Activated naive CD8-positive, alpha-beta T cell treated with anti-CD3 and anti-CD28 coated beads, Interleukin-2, amount 10 ng/mL, durations not matched to agents 7 days and 5 days (primary cell): ENCODE data around the gene CAMK4. TPM values are rescaled to one million over a fixed set of nuclear protein-coding genes. Genes with fewer than 3 reads are reported as not detected.

Source experiments
- ATAC-seq: fragments of 150-1000 bp; cut with Tn5 transposase; one replicate; pipeline ENCODE4 v1.10.0; 2021; ENCODE audit warnings: low read depth, moderate library complexity
- POLR2A ChIA-PET: fragments of 350-600 bp; sonication (Branson Sonifier 250); formaldehyde crosslinking; loops from one replicate; lab custom pipeline; 2021; ENCODE audit warnings: antibody characterized with exemption; lab: Charles Lee
- DNase-seq: peaks from one replicate; pipeline ENCODE4 v3.0.0; 2021
- H3K27ac Mint-ChIP-seq: one replicate; pipeline ENCODE4 v1.8.0; 2022; ENCODE audit warnings: mild to moderate bottlenecking, mixed read lengths
- H3K27me3 Mint-ChIP-seq: one replicate; pipeline ENCODE4 v1.8.0; 2022; ENCODE audit warnings: mild to moderate bottlenecking, moderate library complexity, mixed read lengths
- H3K36me3 Mint-ChIP-seq: one replicate; pipeline ENCODE4 v1.8.0; 2021; ENCODE audit warnings: mild to moderate bottlenecking, mixed read lengths
- H3K4me1 Mint-ChIP-seq: one replicate; pipeline ENCODE4 v1.8.0; 2021; ENCODE audit warnings: mixed read lengths
- H3K4me3 Mint-ChIP-seq: one replicate; pipeline ENCODE4 v1.8.0; 2022; ENCODE audit warnings: mild to moderate bottlenecking, moderate library complexity, mixed read lengths
- H3K9me3 Mint-ChIP-seq: one replicate; pipeline ENCODE4 v1.8.0; 2021; ENCODE audit warnings: mixed read lengths
- total RNA-seq, 2 experiments: library from RNA; stranded (reverse); gene quantifications; one replicate each; pipeline ENCODE4 v1.2.3, GENCODE V29; 2021

Gene CAMK4
- total RNA-seq, 2 experiments from 2014 or later, result 132 to 154 TPM

DNA sequence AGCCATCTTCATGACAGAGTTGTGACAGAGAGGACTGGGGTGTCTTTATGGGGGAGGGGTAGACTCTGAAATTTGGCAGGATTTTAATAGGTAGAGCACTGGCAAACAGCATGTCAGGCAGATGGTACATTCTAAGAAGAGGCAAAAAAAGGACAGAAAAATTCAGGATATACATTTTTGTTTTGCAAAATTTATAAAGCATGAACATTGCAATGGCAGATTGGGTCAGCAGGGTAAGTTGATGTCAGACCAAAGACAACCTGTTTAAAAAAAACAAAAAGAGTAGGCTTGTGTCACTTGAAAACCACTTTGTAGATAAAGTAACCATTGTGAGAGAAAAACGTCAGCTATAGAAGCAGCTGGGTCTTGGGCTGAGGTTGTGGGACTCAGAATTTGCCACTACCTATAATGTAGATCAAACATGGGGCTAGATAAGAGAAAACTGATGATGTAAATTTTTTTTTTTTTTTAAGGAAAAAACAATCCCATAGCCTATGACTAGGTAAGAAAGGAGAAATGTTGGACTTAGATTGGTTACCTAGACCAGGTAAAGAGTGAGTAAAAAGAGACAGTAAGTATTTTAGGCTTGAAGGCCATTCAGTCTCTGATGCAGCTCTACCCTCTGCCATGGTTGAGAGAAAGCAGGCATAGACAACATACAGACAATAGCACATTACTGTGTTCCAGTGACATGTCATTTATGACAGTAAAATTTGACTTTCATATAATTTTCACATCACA is 8.3 kb downstream of the CAMK4 start:
- POLR2A ChIA-PET, result interaction anchor here (1.1 to 7.1 kb wide), 3 partner anchors 8 to 47 kb away, joined by 3 to 77 read pairs (median 3); partner anchors contain the start of gene CAMK4
- ATAC-seq (peak; percentile 40), DNase-seq (no peak)

GRCh38 chr5:111233052-111233374 is 8.8 kb downstream of the CAMK4 start:
- H3K4me1 Mint-ChIP-seq, result peaks cover 84% of the 10 kb centered on the region
- POLR2A ChIA-PET, result interaction anchor here (1.1 to 7.1 kb wide), 3 partner anchors 8 to 46 kb away, joined by 3 to 77 read pairs (median 3); partner anchors contain the start of gene CAMK4
- peak overlapping the region; percentile 84 for H3K4me3 Mint-ChIP-seq
- ATAC-seq, result no peak
- DNase-seq, result no peak
- H3K9me3 Mint-ChIP-seq, result no peaks in the 10 kb centered on the region
- H3K36me3 Mint-ChIP-seq, result peaks cover 2% of the 10 kb centered on the region
- no peaks in the 10 kb centered on the region for H3K27me3 Mint-ChIP-seq
- peak overlapping the region; percentile 87 for H3K27ac Mint-ChIP-seq

More for the DNA sequence above, 8.3 kb downstream of the CAMK4 start:
- H3K27ac Mint-ChIP-seq, result peak overlapping the region; percentile 87
- H3K9me3 Mint-ChIP-seq, result no peaks in the 10 kb centered on the region
- H3K36me3 Mint-ChIP-seq, result peaks cover 3% of the 10 kb centered on the region
- H3K4me3 Mint-ChIP-seq, result peak overlapping the region; percentile 84
- H3K27me3 Mint-ChIP-seq, result no peaks in the 10 kb centered on the region
- H3K4me1 Mint-ChIP-seq, result peaks cover 84% of the 10 kb centered on the region

DNA sequence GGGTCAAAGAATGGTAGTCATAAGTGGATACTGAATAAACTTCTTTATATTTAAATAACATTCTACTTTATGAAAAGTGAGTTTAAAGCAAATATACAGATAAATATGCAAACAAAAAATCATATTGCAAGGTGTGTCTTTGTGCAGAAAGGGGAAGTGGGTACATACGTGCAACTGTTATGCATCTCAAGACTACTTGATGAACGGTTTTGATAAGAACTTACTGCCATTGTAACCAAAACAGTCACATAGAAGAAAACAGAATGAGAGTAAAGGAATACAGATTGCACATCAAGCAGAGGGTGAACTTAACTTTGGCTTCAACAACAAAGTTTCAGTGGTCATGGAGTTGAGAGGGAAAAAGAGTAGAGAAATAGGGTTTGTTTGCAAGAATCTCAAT is 9.9 kb downstream of the CAMK4 start:
- Mint-ChIP-seq H3K4me3 (peak overlapping the region; percentile 83), H3K27ac (peak overlapping the region; percentile 97), H3K27me3 (no peaks in the 10 kb centered on the region), H3K4me1 (peaks cover 85% of the 10 kb centered on the region), H3K9me3 (no peaks in the 10 kb centered on the region), H3K36me3 (peaks cover 2% of the 10 kb centered on the region)
- DNase-seq (no peak), ATAC-seq (peak; percentile 10)
- POLR2A ChIA-PET, result interaction anchor here (7.1 kb wide), 1 partner anchor 9 kb away, joined by 77 read pairs; the partner anchor contains the start of gene CAMK4

- DNase-seq (no peak), ATAC-seq (no peak)
- no peaks in the 10 kb centered on the region for H3K27me3 Mint-ChIP-seq
- H3K4me3 Mint-ChIP-seq, result peak overlapping the region; percentile 83
- H3K4me1 Mint-ChIP-seq, result peaks cover 79% of the 10 kb centered on the region
- peaks cover 4% of the 10 kb centered on the region for H3K36me3 Mint-ChIP-seq
- no peaks in the 10 kb centered on the region for H3K9me3 Mint-ChIP-seq
- peak overlapping the region; percentile 97 for H3K27ac Mint-ChIP-seq
- POLR2A ChIA-PET, result interaction anchor here (1.1 to 7.1 kb wide), 4 partner anchors 11 to 18 kb away, joined by 3 to 77 read pairs (median 10); partner anchors contain the start of gene CAMK4
Observed at GRCh38 chr5:111235635-111236034, 11.5 kb downstream of the CAMK4 start.

DNA sequence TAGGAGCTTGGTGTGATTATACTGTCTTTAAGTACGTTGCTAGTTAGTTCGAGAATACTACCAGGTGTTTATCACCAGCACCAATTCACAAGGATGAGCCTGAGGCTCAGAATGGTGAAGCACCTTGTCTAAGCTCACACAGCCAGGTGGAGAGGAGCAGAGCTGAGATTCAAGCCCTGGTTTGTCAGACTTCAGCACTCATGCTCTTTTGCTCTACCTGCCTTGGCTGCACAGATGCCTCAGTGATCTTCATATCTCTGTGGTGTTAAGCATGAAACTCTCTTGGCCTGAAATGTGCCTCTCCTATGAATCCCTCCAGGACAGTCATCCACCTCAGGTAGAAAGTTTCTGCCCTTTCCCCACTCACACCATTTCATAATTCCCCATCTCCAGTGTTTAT is 12.2 kb downstream of the CAMK4 start:
- no peak for ATAC-seq
- Mint-ChIP-seq H3K4me1 (peaks cover 76% of the 10 kb centered on the region), H3K9me3 (no peaks in the 10 kb centered on the region), H3K27ac (peak overlapping the region; percentile 97), H3K27me3 (no peaks in the 10 kb centered on the region), H3K4me3 (peak overlapping the region; percentile 83), H3K36me3 (peaks cover 4% of the 10 kb centered on the region)
- no peak for DNase-seq
- POLR2A ChIA-PET, result interaction anchor here (1.2 to 7.1 kb wide), 5 partner anchors 9 to 17 kb away, joined by 3 to 77 read pairs (median 8); partner anchors contain the start of gene CAMK4

DNA sequence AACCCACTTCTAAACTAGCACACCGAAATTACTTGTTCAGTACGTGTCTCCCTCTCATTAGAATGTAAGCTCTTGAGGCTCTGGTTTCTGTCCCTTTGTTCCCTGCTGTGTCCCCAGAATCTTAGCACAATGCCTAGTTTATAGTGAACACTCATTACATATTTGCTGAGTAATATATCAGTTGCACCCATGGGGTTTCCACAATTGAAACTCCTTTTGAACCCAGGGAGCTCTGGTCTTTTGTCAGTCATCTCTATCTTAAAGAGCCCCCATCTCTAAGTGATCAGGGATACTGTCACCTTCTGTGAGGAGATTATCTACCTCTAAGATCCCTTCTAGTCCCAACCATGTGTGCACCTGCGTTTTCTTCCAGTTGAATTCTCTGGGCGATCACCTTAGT is 12.8 kb downstream of the CAMK4 start:
- DNase-seq (no peak), ATAC-seq (peak; percentile 10)
- H3K4me1 Mint-ChIP-seq, result peaks cover 77% of the 10 kb centered on the region
- H3K36me3 Mint-ChIP-seq, result peaks cover 8% of the 10 kb centered on the region
- H3K27me3 Mint-ChIP-seq, result no peaks in the 10 kb centered on the region
- POLR2A ChIA-PET, result interaction anchor here (0.7 to 7.1 kb wide), 6 partner anchors 8 to 17 kb away, joined by 3 to 77 read pairs (median 6); partner anchors contain the start of gene CAMK4
- H3K9me3 Mint-ChIP-seq, result no peaks in the 10 kb centered on the region
- H3K4me3 Mint-ChIP-seq, result peak overlapping the region; percentile 83
- H3K27ac Mint-ChIP-seq, result peak overlapping the region; percentile 97

- Mint-ChIP-seq H3K27ac (peak overlapping the region; percentile 97), H3K27me3 (no peaks in the 10 kb centered on the region), H3K4me3 (peak overlapping the region; percentile 83), H3K36me3 (peaks cover 11% of the 10 kb centered on the region), H3K4me1 (peaks cover 77% of the 10 kb centered on the region), H3K9me3 (no peaks in the 10 kb centered on the region)
- ATAC-seq, result peak; percentile 10
- POLR2A ChIA-PET, result interaction anchor here (0.7 to 7.1 kb wide), 4 partner anchors 9 to 16 kb away, joined by 3 to 77 read pairs (median 6); partner anchors contain the start of gene CAMK4
- no peak for DNase-seq
Observed at GRCh38 chr5:111237470-111237869, 13.3 kb downstream of the CAMK4 start.

DNA sequence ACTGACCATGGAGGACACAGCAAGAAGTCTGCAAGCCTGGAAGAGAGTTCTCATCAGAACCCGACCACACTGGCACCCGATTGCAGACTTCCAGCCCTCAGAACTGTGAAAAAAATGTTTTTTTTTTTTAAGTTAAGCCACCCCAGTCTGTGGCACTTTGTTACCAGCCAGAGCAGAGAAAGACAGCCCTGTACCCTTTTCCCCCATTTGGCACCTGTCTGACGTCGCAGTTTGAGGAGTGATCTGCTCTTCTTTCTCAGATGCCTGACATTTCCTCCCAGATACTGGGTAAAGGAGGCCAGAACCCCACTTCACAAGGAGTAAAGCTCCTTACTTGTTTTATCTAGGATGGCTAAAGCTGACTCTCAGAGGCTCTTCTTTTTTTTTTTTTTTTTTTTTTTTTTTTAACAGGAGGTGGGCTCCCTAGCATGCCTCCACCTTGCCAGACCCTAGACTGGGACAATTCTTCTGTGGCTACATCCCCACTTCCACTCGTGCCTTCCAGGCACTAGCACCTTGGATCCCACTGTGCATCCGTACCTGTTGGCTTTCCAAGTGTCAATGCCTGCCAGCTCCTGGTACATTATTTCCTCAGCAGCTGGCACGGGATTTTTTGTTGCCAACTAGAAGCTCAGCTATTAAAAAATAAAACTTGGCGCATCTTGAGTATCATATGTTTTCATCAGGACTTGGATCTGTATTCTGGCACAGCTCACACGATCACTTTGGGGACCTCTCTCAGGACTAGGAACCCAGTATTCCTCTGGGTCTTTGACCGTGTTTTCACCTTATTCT is 14.4 kb downstream of the CAMK4 start:
- POLR2A ChIA-PET, result interaction anchor here (0.6 to 7.1 kb wide), 3 partner anchors 9 to 33 kb away, joined by 5 to 77 read pairs (median 6); partner anchors contain the start of gene CAMK4
- Mint-ChIP-seq H3K9me3 (no peaks in the 10 kb centered on the region), H3K27me3 (no peaks in the 10 kb centered on the region), H3K4me1 (peaks cover 79% of the 10 kb centered on the region), H3K36me3 (peaks cover 17% of the 10 kb centered on the region), H3K4me3 (peak overlapping the region; percentile 83), H3K27ac (peak overlapping the region; percentile 97)
- ATAC-seq (no peak), DNase-seq (no peak)

GRCh38 chr5:111241696-111242095 is 17.5 kb downstream of the CAMK4 start:
- Mint-ChIP-seq H3K36me3 (peaks cover 25% of the 10 kb centered on the region), H3K9me3 (no peaks in the 10 kb centered on the region), H3K27ac (no peak overlapping the region), H3K4me1 (peaks cover 71% of the 10 kb centered on the region), H3K4me3 (no peak overlapping the region), H3K27me3 (no peaks in the 10 kb centered on the region)
- ATAC-seq (no peak), DNase-seq (no peak)
- POLR2A ChIA-PET, result no interaction called here

GRCh38 chr5:111242606-111243005 is 18.4 kb downstream of the CAMK4 start:
- no peak overlapping the region for H3K4me3 Mint-ChIP-seq
- POLR2A ChIA-PET, result no interaction called here

GRCh38 chr5:111243318-111243717 is 19.1 kb downstream of the CAMK4 start:
- POLR2A ChIA-PET, result interaction anchor here (1.2 kb wide), 1 partner anchor 14 kb away, joined by 3 read pairs; no protein-coding TSS in a partner anchor
- Mint-ChIP-seq H3K4me1 (peaks cover 63% of the 10 kb centered on the region), H3K27ac (peak overlapping the region; percentile 26), H3K4me3 (no peak overlapping the region), H3K9me3 (no peaks in the 10 kb centered on the region), H3K27me3 (no peaks in the 10 kb centered on the region), H3K36me3 (peaks cover 25% of the 10 kb centered on the region)
- DNase-seq (no peak), ATAC-seq (no peak)

More at GRCh38 chr5:111242606-111243005, 18.4 kb downstream of the CAMK4 start:
- peaks cover 64% of the 10 kb centered on the region for H3K4me1 Mint-ChIP-seq
- no peak for DNase-seq
- peak overlapping the region; percentile 1 for H3K27ac Mint-ChIP-seq
- no peak for ATAC-seq
- no peaks in the 10 kb centered on the region for H3K9me3 Mint-ChIP-seq
- H3K36me3 Mint-ChIP-seq, result peaks cover 25% of the 10 kb centered on the region
- H3K27me3 Mint-ChIP-seq, result no peaks in the 10 kb centered on the region

GRCh38 chr5:111245654-111246053 is 21.5 kb downstream of the CAMK4 start:
- Mint-ChIP-seq H3K36me3 (peaks cover 27% of the 10 kb centered on the region), H3K9me3 (no peaks in the 10 kb centered on the region), H3K27ac (peak overlapping the region; percentile 63), H3K4me3 (peak overlapping the region; percentile 51), H3K4me1 (peaks cover 65% of the 10 kb centered on the region), H3K27me3 (no peaks in the 10 kb centered on the region)
- DNase-seq, result no peak
- no peak for ATAC-seq
- POLR2A ChIA-PET, result interaction anchor here (0.8 to 1.5 kb wide), 6 partner anchors 9 to 77 kb away, joined by 3 to 11 read pairs (median 3); partner anchors contain the start of gene CAMK4

DNA sequence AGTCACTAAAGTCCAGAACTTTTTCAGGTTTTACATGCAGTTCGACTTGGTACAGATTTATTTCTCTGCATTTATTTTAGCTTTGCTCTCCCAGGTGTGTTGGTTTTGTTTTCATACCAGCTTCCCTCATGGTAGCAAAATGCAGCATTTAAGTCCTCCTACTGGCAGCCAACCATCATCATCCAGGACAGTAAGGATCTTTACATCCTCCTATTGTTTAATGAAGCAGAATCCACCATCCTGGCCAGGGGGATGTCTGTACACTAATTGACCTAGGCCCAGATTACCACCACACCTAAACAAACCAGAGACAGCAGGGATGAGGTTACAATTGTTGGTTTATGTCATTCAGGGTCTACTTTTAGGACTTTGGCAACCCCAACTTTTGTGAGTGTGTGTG is 22.3 kb downstream of the CAMK4 start:
- H3K4me1 Mint-ChIP-seq, result peaks cover 66% of the 10 kb centered on the region
- peak overlapping the region; percentile 51 for H3K4me3 Mint-ChIP-seq
- DNase-seq (no peak), ATAC-seq (peak; percentile 25)
- H3K27ac Mint-ChIP-seq, result peak overlapping the region; percentile 57
- peaks cover 32% of the 10 kb centered on the region for H3K36me3 Mint-ChIP-seq
- no peaks in the 10 kb centered on the region for H3K9me3 Mint-ChIP-seq
- no peaks in the 10 kb centered on the region for H3K27me3 Mint-ChIP-seq
- POLR2A ChIA-PET, result interaction anchor here (1.3 to 1.5 kb wide), 3 partner anchors 8 to 22 kb away, joined by 3 to 11 read pairs (median 10); partner anchors contain the start of gene CAMK4
